ENCODE results near the gene CCNA2. TPM values are rescaled to one million over a fixed set of nuclear protein-coding genes. Genes with fewer than 3 reads are reported as not detected.

CCNA2 gene
- total RNA-seq: 10 to 100 TPM in 2 of 5 donors, 1 to 10 TPM in 2, not detected in 1; 3.6 to 14.2 (median 10.1) TPM
- polyA plus RNA-seq: 1 to 10 TPM; 2.0 to 8.8 (median 4.8) TPM
- long read RNA-seq, donor 1, partial matches to known transcripts: 0 of 1 reads
- long read RNA-seq, donor 1, other reads (novel, unspliced or antisense): 0 of 1 reads
- long read RNA-seq, donor 2: 0 reads
- long read RNA-seq, donor 3, transcript CCNA2-201 (8 exons, 2,797 nt): major isoform, 7 of 13 reads
- long read RNA-seq, donor 3, partial matches to known transcripts: 6 of 13 reads
- long read RNA-seq, donor 3, other reads (novel, unspliced or antisense): 0 of 13 reads
- long read RNA-seq, donor 4: 0 reads
- long read RNA-seq, donor 5, transcript CCNA2-201 (8 exons, 2,797 nt): major isoform, 7 of 7 reads
- long read RNA-seq, donor 5, partial matches to known transcripts: 0 of 7 reads
- long read RNA-seq, donor 5, other reads (novel, unspliced or antisense): 0 of 7 reads
- long read RNA-seq, donor 6, transcript CCNA2-201 (8 exons, 2,797 nt): major isoform, 7 of 7 reads
- long read RNA-seq, donor 6, partial matches to known transcripts: 0 of 7 reads
- long read RNA-seq, donor 6, other reads (novel, unspliced or antisense): 0 of 7 reads
- long read RNA-seq, donor 7, transcript CCNA2-201 (8 exons, 2,797 nt): major isoform, 11 of 16 reads
- long read RNA-seq, donor 7, partial matches to known transcripts: 5 of 16 reads
- long read RNA-seq, donor 7, other reads (novel, unspliced or antisense): 0 of 16 reads
- long read RNA-seq, donor 8, partial matches to known transcripts: 0 of 4 reads
- long read RNA-seq, donor 8, other reads (novel, unspliced or antisense): 0 of 4 reads
- long read RNA-seq, donor 9: 0 reads
- long read RNA-seq, donor 10, partial matches to known transcripts: 0 of 2 reads
- long read RNA-seq, donor 10, other reads (novel, unspliced or antisense): 0 of 2 reads

- H3K27me3 ChIP-seq: no peaks in the 10 kb centered on the region
- H3K36me3 ChIP-seq: peaks cover 0 to 35% (median 19%) of the 10 kb centered on the region in 4 donors
- TF ChIP-seq POLR2AphosphoS5 (IDR thresholded peaks at IDR 0.05): peak; percentile 50 to 82 (median 73)
- TF ChIP-seq CTCF (IDR thresholded peaks at IDR 0.05): no peak
- H3K9me3 ChIP-seq: no peaks in the 10 kb centered on the region
- peak within 1 kb of the TSS; percentile 56 to 95 (median 70) for H3K4me3 ChIP-seq
- WGBS, 5 donors: 0 to 1% (median 0%) methylated on average over 29 to 63 of the region's 63 CpGs
- intact Hi-C loops (cut with DNase I; ENCODE audit: low total_unique reads): no loop called here
- peak; percentile 97 to 98 for DNase-seq
- peak within 1 kb of the TSS; percentile 63 to 85 (median 76) for H3K27ac ChIP-seq
- peaks cover 9 to 33% (median 16%) of the 10 kb centered on the region in 4 donors for H3K4me1 ChIP-seq
Measured at GRCh38 chr4:121823505-121824170, at the start of gene CCNA2. Gene CCNA2, minus strand, starts transcription at chr4:121823883. Its CDS starts 255 bp downstream, at chr4:121823628.

- intact Hi-C loops (cut with DNase I; ENCODE audit: low total_unique reads): no loop called here
- Histone ChIP-seq H3K27ac (peak within 1 kb of the TSS; percentile 85 to 95 (median 92)), H3K9me3 (no peaks in the 10 kb centered on the region), H3K36me3 (peaks cover 3 to 19% (median 15%) of the 10 kb centered on the region in 4 donors), H3K4me3 (peak within 1 kb of the TSS; percentile 60 to 83 (median 78)), H3K4me1 (peaks cover 4 to 17% (median 15%) of the 10 kb centered on the region in 4 donors), H3K27me3 (no peaks in the 10 kb centered on the region)
- TF ChIP-seq POLR2AphosphoS5 (IDR thresholded peaks at IDR 0.05) (peak; percentile 81 to 86 (median 83)), CTCF (IDR thresholded peaks at IDR 0.05) (no peak)
- DNase-seq: peak; percentile 98 to 99
- 0 to 1% (median 0%) methylated on average over 38 to 58 of the region's 58 CpGs for WGBS, 5 donors
Measured at GRCh38 chr4:121869841-121870822, 46.4 kb upstream of the CCNA2 start, which contains the start of gene BBS7. Gene BBS7, minus strand, starts transcription at chr4:121870474. Its CDS starts 161 bp downstream, at chr4:121870313.

GRCh38 chr4:121863799-121864198 lies 40.1 kb upstream of the CCNA2 start:
- WGBS, 5 donors: 84 to 87% (median 86%) methylated on average over 7 of the region's 7 CpGs
- Histone ChIP-seq H3K9me3 (no peaks in the 10 kb centered on the region), H3K4me1 (peaks cover 0 to under 1% (median under 1%) of the 10 kb centered on the region in 4 donors), H3K36me3 (peaks cover 3 to 59% (median 55%) of the 10 kb centered on the region in 4 donors), H3K4me3 (no peak overlapping the region), H3K27ac (no peak overlapping the region), H3K27me3 (no peaks in the 10 kb centered on the region)
- no peak for TF ChIP-seq EP300 (IDR thresholded peaks at IDR 0.05)
- TF ChIP-seq CTCF (IDR thresholded peaks at IDR 0.05): no peak
- no peak for TF ChIP-seq POLR2AphosphoS5 (IDR thresholded peaks at IDR 0.05)
- TF ChIP-seq POLR2A (IDR thresholded peaks at IDR 0.05): no peak
- intact Hi-C loops (cut with DNase I; ENCODE audit: low total_unique reads): no loop called here
- DNase-seq: no peak
